IMR-90 (cell line): ENCODE measurements around the gene SGMS1. TPM values are rescaled to one million over a fixed set of nuclear protein-coding genes. Genes with fewer than 3 reads are reported as not detected.

Source experiments
- ATAC-seq: fragments of 200-7000 bp; cut with Tn5 transposase; 2 replicates; pipeline ENCODE4 v1.9.1; 2020; ENCODE audit warnings: low read depth, mild to moderate bottlenecking, moderate library complexity
- BruUV-seq: library from RNA; stranded (reverse); fragments of 400-500 nt; replicated peaks from 2 replicates; lab custom pipeline; 2021; lab: Mats Ljungman, UMichigan
- CTCF ChIA-PET: fragments of 300-600 bp; formaldehyde crosslinking; extraction: SDS; loops from one replicate; lab custom pipeline; 2021; ENCODE audit warnings: antibody characterized with exemption; lab: Yijun Ruan, JAX
- POLR2A ChIA-PET: fragments of 300-600 bp; sonication (Branson Sonifier 250); formaldehyde crosslinking; loops from one replicate; lab custom pipeline; 2022; ENCODE audit warnings: antibody characterized with exemption; ENCODE audit not compliant: unreplicated experiment; lab: Charles Lee
- DNase-seq: peaks from one replicate; pipeline ENCODE4 v3.0.0; 2013
- H2AFZ ChIP-seq: replicated peaks from 2 replicates; pipeline ENCODE3; 2013; ENCODE audit warnings: low read length, mild to moderate bottlenecking; ENCODE audit not compliant: poor library complexity
- H2AK5ac ChIP-seq: 2 replicates; pipeline ENCODE4 v1.6.1; 2013; ENCODE audit warnings: low read depth, low read length, inconsistent platforms
- H2AK9ac ChIP-seq: replicated peaks from 2 replicates; pipeline ENCODE3; 2013; ENCODE audit warnings: mild to moderate bottlenecking, low read depth, low read length, moderate library complexity; ENCODE audit not compliant: poor library complexity
- H2BK120ac ChIP-seq: 2 replicates; pipeline ENCODE4 v1.6.1; 2013; ENCODE audit warnings: low read depth, low read length, inconsistent platforms
- H2BK15ac ChIP-seq: 3 replicates; pipeline ENCODE4 v1.6.1; 2013; ENCODE audit warnings: low read depth, low read length, inconsistent platforms
- H2BK20ac ChIP-seq: 2 replicates; pipeline ENCODE4 v1.6.1; 2013; ENCODE audit warnings: low read depth, mild to moderate bottlenecking, inconsistent platforms, low read length, moderate library complexity
- H2BK5ac ChIP-seq: 2 replicates; pipeline ENCODE4 v1.6.1; 2013; ENCODE audit warnings: mild to moderate bottlenecking, low read depth, low read length, inconsistent platforms; ENCODE audit not compliant: poor library complexity, severe bottlenecking
- H3K14ac ChIP-seq: replicated peaks from 2 replicates; pipeline ENCODE4 v1.6.1; 2013; ENCODE audit warnings: low read depth, low read length, inconsistent platforms
- H3K18ac ChIP-seq: 2 replicates; pipeline ENCODE4 v1.6.1; 2013; ENCODE audit warnings: low read depth, low read length, control low read depth
- H3K23ac ChIP-seq: 2 replicates; pipeline ENCODE4 v1.6.1; 2013; ENCODE audit warnings: low read depth, low read length, inconsistent platforms
- H3K27ac ChIP-seq: 2 replicates; pipeline ENCODE4 v1.5.1; 2013; ENCODE audit warnings: mild to moderate bottlenecking, control low read depth, low read length; ENCODE audit not compliant: insufficient read depth
- H3K27me3 ChIP-seq: 2 replicates; pipeline ENCODE4 v1.6.1; 2013; ENCODE audit warnings: low read length; ENCODE audit not compliant: control insufficient read depth, insufficient read depth
- H3K36me3 ChIP-seq: 2 replicates; pipeline ENCODE4 v1.6.1; 2013; ENCODE audit warnings: low read length, mixed read lengths; ENCODE audit not compliant: control insufficient read depth, insufficient read depth
- H3K4ac ChIP-seq: 2 replicates; pipeline ENCODE4 v1.6.1; 2013; ENCODE audit warnings: low read depth, low read length, inconsistent platforms
- H3K4me1 ChIP-seq: 2 replicates; pipeline ENCODE4 v1.6.1; 2013; ENCODE audit warnings: low read length, mixed read lengths; ENCODE audit not compliant: control insufficient read depth, insufficient read depth
- H3K4me2 ChIP-seq: 2 replicates; pipeline ENCODE4 v1.6.1; 2013; ENCODE audit warnings: low read depth, mild to moderate bottlenecking, control low read depth, low read length, moderate library complexity
- H3K4me3 ChIP-seq: 2 replicates; pipeline ENCODE4 v1.5.1; 2013; ENCODE audit warnings: low read depth, mild to moderate bottlenecking, control low read depth, low read length, moderate library complexity; ENCODE audit not compliant: insufficient read depth
- H3K56ac ChIP-seq: 2 replicates; pipeline ENCODE4 v1.6.1; 2013; ENCODE audit warnings: low read length, inconsistent platforms; ENCODE audit not compliant: insufficient read depth; ENCODE audit errors: extremely low read depth
- H3K79me1 ChIP-seq, 2 experiments: 2 replicates each; pipeline ENCODE4 v1.6.1; 2013; ENCODE audit warnings: low read length in 2 of 2, inconsistent platforms in 1 of 2, low read depth in 1 of 2
- H3K9ac ChIP-seq: 2 replicates; pipeline ENCODE4 v1.6.1; 2013; ENCODE audit warnings: low read depth, low read length, control low read depth
- H3K9me1 ChIP-seq: 2 replicates; pipeline ENCODE4 v1.6.1; 2013; ENCODE audit warnings: low read length, inconsistent platforms; ENCODE audit not compliant: insufficient read depth
- H3K9me3 ChIP-seq: 2 replicates; pipeline ENCODE4 v1.6.1; 2013; ENCODE audit warnings: low read length; ENCODE audit not compliant: control insufficient read depth, insufficient read depth
- H4K20me1 ChIP-seq: 2 replicates; pipeline ENCODE4 v1.6.1; 2013; ENCODE audit warnings: low read length, inconsistent platforms; ENCODE audit not compliant: insufficient read depth
- H4K5ac ChIP-seq: 2 replicates; pipeline ENCODE4 v1.6.1; 2013; ENCODE audit warnings: mild to moderate bottlenecking, low read depth, low read length, control low read depth
- H4K8ac ChIP-seq, 2 experiments: 2 replicates each; pipeline ENCODE4 v1.6.1; 2013; ENCODE audit warnings: low read depth in 2 of 2, low read length in 2 of 2, control low read depth in 1 of 2, inconsistent platforms in 1 of 2
- H4K91ac ChIP-seq: 2 replicates; pipeline ENCODE4 v1.6.1; 2013; ENCODE audit warnings: low read depth, low read length, inconsistent platforms; ENCODE audit not compliant: insufficient read depth
- BHLHE40 ChIP-seq: fragments of 150-350 bp; IDR thresholded peaks from 2 replicates; pipeline ENCODE4 v1.6.1; 2016; ENCODE audit warnings: mild to moderate bottlenecking, low read depth, low read length
- CEBPB ChIP-seq: IDR thresholded peaks from 2 replicates; pipeline ENCODE4 v1.6.1; 2012; ENCODE audit warnings: low read depth, low read length, improper control_type of control experiment
- CHD1 ChIP-seq: IDR thresholded peaks from 2 replicates; pipeline ENCODE4 v1.6.1; 2012; ENCODE audit warnings: low read depth, low read length, improper control_type of control experiment
- ELK1 ChIP-seq: fragments of 150-350 bp; IDR thresholded peaks from 2 replicates; pipeline ENCODE4 v1.6.1; 2016; ENCODE audit warnings: low read depth, mild to moderate bottlenecking, low read length, moderate library complexity, borderline replicate concordance
- MAZ ChIP-seq: IDR thresholded peaks from 2 replicates; pipeline ENCODE4 v1.6.1; 2012; ENCODE audit warnings: low read depth, mild to moderate bottlenecking, low read length, improper control_type of control experiment, moderate library complexity, borderline replicate concordance
- MXI1 ChIP-seq: IDR thresholded peaks from 2 replicates; pipeline ENCODE4 v1.6.1; 2012; ENCODE audit warnings: low read depth, mild to moderate bottlenecking, low read length, moderate library complexity, borderline replicate concordance
- POLR2A ChIP-seq: IDR thresholded peaks from 2 replicates; pipeline ENCODE4 v1.6.1; 2012; ENCODE audit warnings: mild to moderate bottlenecking, low read depth, low read length
- RCOR1 ChIP-seq: IDR thresholded peaks from 2 replicates; pipeline ENCODE4 v1.6.1; 2012; ENCODE audit warnings: mild to moderate bottlenecking, low read length, improper control_type of control experiment; ENCODE audit not compliant: insufficient replicate concordance
- RFX5 ChIP-seq: IDR thresholded peaks from 2 replicates; pipeline ENCODE4 v1.8.0; 2012; ENCODE audit warnings: low read depth, mild to moderate bottlenecking, low read length, moderate library complexity
- USF2 ChIP-seq: fragments of 150-350 bp; IDR thresholded peaks from 2 replicates; pipeline ENCODE4 v1.6.1; 2017; ENCODE audit warnings: mild to moderate bottlenecking, antibody characterized with exemption, low read length, low read depth
- WGBS, 2 experiments: methylation state at CpG; one replicate each; pipeline versions ENCODE4 v1.1.5 to v1.1.7; 2013; ENCODE audit warnings: missing lambda C conversion rate in 2 of 2; ENCODE audit not compliant: insufficient read length in 1 of 2; ENCODE audit errors: extremely low coverage in 2 of 2; 5-methylcytosine and 5-hydroxymethylcytosine counted together
- dilution Hi-C: fragments of 300-500 bp; cut with HindIII; formaldehyde crosslinking; loops from one replicate; pipeline ENCODE4 v1.14.3; 2018; ENCODE audit warnings: low sequenced_read_pairs; ENCODE audit not compliant: unreplicated experiment
- in situ Hi-C: fragments of 300-500 bp; cut with MboI; formaldehyde crosslinking; loops from 3 replicates; pipeline ENCODE4 v1.14.3; 2019; ENCODE audit warnings: low sequenced_read_pairs, inconsistent platforms, mixed read lengths
- intact Hi-C: fragments of 100-400 bp; cut with micrococcal nuclease; formaldehyde crosslinking; loops from 2 replicates; pipeline ENCODE4 v1.10.0; 2022
- polyA plus RNA-seq, 3 experiments: library from polyadenylated mRNA; depleted of rRNA; stranded (reverse); fragments of >200 nt; gene quantifications; 2 replicates each; pipeline ENCODE4 v1.2.3, GENCODE V29; 2012; ENCODE audit warnings: low replicate concordance in 1 of 3
- total RNA-seq: library from RNA; depleted of rRNA; stranded (reverse); fragments of >200 nt; gene quantifications from 2 replicates; pipeline ENCODE4 v1.2.3, GENCODE V29; 2012

SGMS1 gene
- total and polyA plus RNA-seq, 2 of the 4 experiments (the other 2 are of a cell fraction), result 9.8 to 30.8 TPM

GRCh38 chr10:50585921-50586739 is 37.6 kb downstream of the SGMS1 start:
- 100% methylated on average over 2 of the region's 6 CpGs; no CpG with 5 or more reads in 1 of the 2 experiments for WGBS, 2 experiments
- dilution Hi-C loops, result no loop called here
- H2AK9ac ChIP-seq, result no peak overlapping the region
- intact Hi-C loops, result no loop called here
- 0 out of 2 replicates have a peak, but pooled peaks cover 3% of the 10 kb centered on the region for H4K20me1 ChIP-seq
- ATAC-seq (peak; percentile 46), DNase-seq (peak; percentile 68)
- H3K4me2 ChIP-seq, result no peak overlapping the region
- H2BK5ac ChIP-seq, result peak overlapping the region; percentile 41
- H2AFZ ChIP-seq, result no peak overlapping the region
- BruUV-seq, result no TSS peak
- peak overlapping the region; percentile 8; the same call in 1 of the 2 replicates for H3K4ac ChIP-seq
- H4K91ac ChIP-seq, result 0 out of 2 replicates have a peak overlapping the region, but pooled peaks have one; percentile 3
- H3K18ac ChIP-seq, result peak overlapping the region; percentile 71; the same call in 1 of the 2 replicates
- H3K9me1 ChIP-seq, result peaks cover 11% of the 10 kb centered on the region
- no peak overlapping the region for H3K9ac ChIP-seq
- H2BK20ac ChIP-seq, result no peak overlapping the region
- TF ChIP-seq ELK1 (no peak), RFX5 (no peak), MXI1 (no peak), RCOR1 (no peak), POLR2A (no peak), USF2 (no peak), MAZ (no peak), CHD1 (no peak), BHLHE40 (peak; percentile 63; the same call in 1 of the 2 replicates), CEBPB (peak; percentile 71; the same call in 1 of the 2 replicates)
- no peak overlapping the region for H2BK15ac ChIP-seq
- peaks cover 0 to 23% of the 10 kb centered on the region in 2 experiments; a peak in 3 of 4 replicates for H3K79me1 ChIP-seq
- ChIA-PET POLR2A (no interaction called here), CTCF (interaction anchor here (0.6 to 0.7 kb wide), 2 partner anchors 9 to 25 kb away, joined by 3 read pairs; no protein-coding TSS in a partner anchor)
- H3K14ac ChIP-seq, result peak overlapping the region; percentile 19; the same call in 1 of the 2 replicates
- in situ Hi-C loops, result no loop called here
- peak overlapping the region; percentile 36; the same call in 1 of the 2 replicates for H3K23ac ChIP-seq
- no peak overlapping the region for H4K8ac ChIP-seq
- no peaks in the 10 kb centered on the region for H3K27me3 ChIP-seq
- H3K4me3 ChIP-seq, result no peak overlapping the region
- H3K4me1 ChIP-seq, result peaks cover 2% of the 10 kb centered on the region; the same call in 1 of the 2 replicates
- no peaks in the 10 kb centered on the region; the same call in 1 of the 2 replicates for H3K9me3 ChIP-seq
- peaks cover 11% of the 10 kb centered on the region for H3K36me3 ChIP-seq
- H3K56ac ChIP-seq, result no peak overlapping the region
- peak overlapping the region; percentile 65 for H2AK5ac ChIP-seq
- H3K27ac ChIP-seq, result no peak overlapping the region
- no peak overlapping the region for H4K5ac ChIP-seq
- peak overlapping the region; percentile 23; the same call in 1 of the 2 replicates for H2BK120ac ChIP-seq
